ENCODE results near the gene WIPF1.
A peak's percentile ranks its signal among the peaks of the same experiment; 100 is the strongest.

DNA sequence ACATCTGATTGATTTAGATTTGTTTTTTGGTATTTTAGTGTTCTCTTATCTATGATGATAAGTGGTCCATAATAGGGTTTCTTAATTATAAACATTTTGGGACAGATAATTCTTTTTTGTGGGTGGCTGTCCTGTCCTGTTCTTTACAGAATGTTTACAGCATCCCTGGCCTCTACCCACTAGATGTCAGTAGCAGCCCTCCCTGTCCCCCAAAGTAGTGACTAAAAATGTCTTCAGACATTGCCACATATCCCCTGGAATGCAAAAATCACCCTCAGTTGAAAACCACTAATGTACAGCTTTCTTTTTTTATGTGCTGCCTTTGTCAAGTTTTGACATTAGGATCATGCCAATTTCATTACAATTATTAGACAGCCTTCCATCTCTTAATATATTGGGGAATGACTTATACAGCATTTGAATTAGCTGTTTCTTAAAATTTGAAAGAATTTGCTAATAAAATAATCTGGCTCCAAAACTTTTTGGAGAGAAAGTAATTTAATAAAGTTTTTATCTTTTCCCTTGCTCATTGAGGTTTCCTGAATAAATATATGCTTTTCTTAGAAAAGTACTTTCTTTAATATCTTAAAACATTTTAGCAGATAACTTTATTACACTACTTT, 19.5 kb downstream of the WIPF1 start:
- TF ChIP-seq, protein P1, sequence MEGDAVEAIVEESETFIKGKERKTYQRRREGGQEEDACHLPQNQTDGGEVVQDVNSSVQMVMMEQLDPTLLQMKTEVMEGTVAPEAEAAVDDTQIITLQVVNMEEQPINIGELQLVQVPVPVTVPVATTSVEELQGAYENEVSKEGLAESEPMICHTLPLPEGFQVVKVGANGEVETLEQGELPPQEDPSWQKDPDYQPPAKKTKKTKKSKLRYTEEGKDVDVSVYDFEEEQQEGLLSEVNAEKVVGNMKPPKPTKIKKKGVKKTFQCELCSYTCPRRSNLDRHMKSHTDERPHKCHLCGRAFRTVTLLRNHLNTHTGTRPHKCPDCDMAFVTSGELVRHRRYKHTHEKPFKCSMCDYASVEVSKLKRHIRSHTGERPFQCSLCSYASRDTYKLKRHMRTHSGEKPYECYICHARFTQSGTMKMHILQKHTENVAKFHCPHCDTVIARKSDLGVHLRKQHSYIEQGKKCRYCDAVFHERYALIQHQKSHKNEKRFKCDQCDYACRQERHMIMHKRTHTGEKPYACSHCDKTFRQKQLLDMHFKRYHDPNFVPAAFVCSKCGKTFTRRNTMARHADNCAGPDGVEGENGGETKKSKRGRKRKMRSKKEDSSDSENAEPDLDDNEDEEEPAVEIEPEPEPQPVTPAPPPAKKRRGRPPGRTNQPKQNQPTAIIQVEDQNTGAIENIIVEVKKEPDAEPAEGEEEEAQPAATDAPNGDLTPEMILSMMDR (IDR thresholded peaks at IDR 0.05) = peak; percentile 31 to 47 (median 44)
- no peak for TF ChIP-seq POLR2A (IDR thresholded peaks at IDR 0.05; ENCODE audit: low read depth)
- TF ChIP-seq EP300 (IDR thresholded peaks at IDR 0.05) = no peak
- no peak for TF ChIP-seq POLR2AphosphoS5 (IDR thresholded peaks at IDR 0.05)

All from esophagus muscularis mucosa (tissue), 4 donors.